ENCODE data around the gene FRAS1. TPM values are rescaled to one million over a fixed set of nuclear protein-coding genes. Genes with fewer than 3 reads are reported as not detected.

FRAS1 gene
- total RNA-seq, 1 donor from 2014 or later, result 2.5 TPM

DNA sequence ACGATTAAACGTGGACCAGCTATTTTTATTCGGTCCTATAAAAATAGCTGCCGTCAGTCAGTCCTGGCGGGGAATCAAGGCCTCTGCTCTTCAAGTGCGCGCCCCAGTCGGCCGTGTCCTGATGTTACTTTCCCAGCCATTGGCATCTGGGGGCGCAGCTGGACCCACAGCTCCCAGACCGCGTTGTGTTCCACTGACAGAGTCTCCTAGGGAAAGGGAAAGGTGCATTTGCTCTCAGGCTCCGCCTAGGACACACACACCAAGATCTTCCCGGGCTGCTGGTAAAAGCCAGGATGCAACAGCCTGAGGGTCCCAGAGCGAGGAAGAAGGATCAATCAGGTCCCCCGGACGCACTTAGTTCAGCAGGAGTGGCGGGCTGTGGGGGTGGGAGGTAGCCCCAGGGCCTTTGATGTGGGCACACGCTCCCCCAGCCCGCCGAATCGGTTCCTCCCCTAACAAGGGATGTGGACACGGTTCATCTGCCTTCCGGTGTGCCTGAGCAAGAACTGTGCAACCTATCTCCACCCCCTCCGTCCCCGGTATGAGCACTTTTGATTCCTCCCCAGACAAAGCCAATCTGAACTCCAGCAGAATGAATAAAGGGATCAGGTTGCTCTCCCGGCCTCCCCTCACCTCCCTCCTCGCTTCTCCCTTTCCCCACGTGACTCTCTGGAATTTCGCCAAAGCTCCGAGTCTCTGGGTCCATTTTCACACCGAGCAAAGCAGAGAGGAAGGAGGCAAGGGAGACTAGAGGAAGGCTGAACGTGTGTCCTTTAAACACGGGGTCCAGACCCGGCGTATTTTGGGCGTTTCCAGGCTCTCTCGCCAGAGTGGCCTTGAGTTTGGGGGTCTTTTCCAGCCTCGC lies 626 bp upstream of the FRAS1 start:
- intact Hi-C loops (cut with DNase I), result no loop called here
- DNase-seq, result peak; percentile 78
- ATAC-seq (ENCODE audit: poor library complexity), result peak; percentile 79

GRCh38 chr4:78057600-78058550 lies 752 bp downstream of the FRAS1 start:
- intact Hi-C loops (cut with DNase I), result no loop called here

GRCh38 chr4:78058591-78059523 lies 1.7 kb downstream of the FRAS1 start:
- ATAC-seq (ENCODE audit: poor library complexity) (peak; percentile 38), DNase-seq (peak; percentile 50)
- intact Hi-C loops (cut with DNase I), result no loop called here

More at GRCh38 chr4:78057600-78058550, 752 bp downstream of the FRAS1 start:
- DNase-seq, result peak; percentile 69
- peak; percentile 48 for ATAC-seq (ENCODE audit: poor library complexity)

DNA sequence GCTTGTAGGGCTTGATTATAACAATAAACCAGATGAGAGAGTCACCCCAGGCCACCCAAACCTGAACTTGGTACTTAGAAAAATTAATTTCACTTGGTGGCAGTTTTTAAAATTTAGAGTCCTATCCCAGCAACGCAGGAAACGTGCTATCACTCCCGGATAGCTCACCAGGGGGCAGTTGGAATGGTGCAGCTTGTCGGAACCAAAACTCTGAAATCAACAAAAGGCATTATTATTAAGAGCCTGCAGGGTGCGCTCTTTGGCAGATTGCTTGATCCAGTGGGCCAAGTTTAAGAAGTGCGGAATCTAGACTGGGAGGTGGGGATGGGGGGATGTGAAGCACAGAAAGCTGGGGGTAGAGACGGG lies 2.4 kb downstream of the FRAS1 start:
- intact Hi-C loops (cut with DNase I), result no loop called here
- ATAC-seq (ENCODE audit: poor library complexity) (peak; percentile 45), DNase-seq (peak; percentile 41)

- DNase-seq (no peak), ATAC-seq (ENCODE audit: poor library complexity) (no peak)
- intact Hi-C loops (cut with DNase I), result no loop called here
Measured at GRCh38 chr4:78059938-78060337, 2.8 kb downstream of the FRAS1 start.

- no peak for ATAC-seq (ENCODE audit: poor library complexity)
- no peak for DNase-seq
- intact Hi-C loops (cut with DNase I), result no loop called here
Measured at GRCh38 chr4:78061939-78062570, 4.9 kb downstream of the FRAS1 start.

- no peak for ATAC-seq (ENCODE audit: poor library complexity)
- DNase-seq, result no peak
- intact Hi-C loops (cut with DNase I), result no loop called here
Measured at GRCh38 chr4:78065508-78066192, 8.5 kb downstream of the FRAS1 start.

DNA sequence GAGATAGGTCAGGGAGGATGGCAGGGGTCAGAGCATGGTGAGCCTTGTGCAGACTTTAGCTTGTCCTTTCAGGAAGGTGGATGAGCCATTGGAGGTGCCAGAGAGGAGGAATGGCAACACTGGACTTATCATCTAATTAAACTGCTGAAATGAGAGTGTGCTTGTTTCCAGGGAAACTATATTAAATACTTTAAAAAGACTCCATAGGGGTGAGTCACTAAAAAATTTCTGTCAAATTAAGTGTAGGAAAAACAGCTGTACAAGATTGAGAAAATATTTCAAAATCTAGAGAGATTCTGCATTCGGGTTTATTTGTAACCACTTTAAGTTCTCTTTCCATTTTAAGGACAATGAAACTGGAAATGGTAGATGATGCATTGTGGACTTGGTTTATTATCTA lies 11.4 kb downstream of the FRAS1 start:
- intact Hi-C loops (cut with DNase I), result no loop called here
- no peak for ATAC-seq (ENCODE audit: poor library complexity)
- no peak for DNase-seq

DNA sequence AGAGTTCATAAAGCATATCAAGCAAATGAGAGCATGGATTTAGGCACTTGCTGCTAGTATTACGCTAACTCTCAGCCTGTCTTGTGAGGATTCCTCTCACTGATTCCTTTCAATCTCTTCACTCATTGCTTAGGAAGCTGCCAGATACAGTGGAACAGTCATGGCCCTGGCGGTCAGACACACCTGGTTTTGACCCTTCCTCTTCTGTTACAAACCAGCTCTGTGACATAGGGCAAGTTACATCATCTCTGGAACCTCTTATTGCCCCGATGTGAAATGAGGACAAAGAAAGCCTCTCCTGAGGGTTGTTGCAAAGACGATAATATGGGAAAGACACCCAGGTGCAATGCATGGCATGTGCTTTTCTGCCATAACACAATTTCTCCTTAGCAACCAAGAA lies 12.2 kb downstream of the FRAS1 start:
- intact Hi-C loops (cut with DNase I), result no loop called here
- no peak for ATAC-seq (ENCODE audit: poor library complexity)
- no peak for DNase-seq

DNA sequence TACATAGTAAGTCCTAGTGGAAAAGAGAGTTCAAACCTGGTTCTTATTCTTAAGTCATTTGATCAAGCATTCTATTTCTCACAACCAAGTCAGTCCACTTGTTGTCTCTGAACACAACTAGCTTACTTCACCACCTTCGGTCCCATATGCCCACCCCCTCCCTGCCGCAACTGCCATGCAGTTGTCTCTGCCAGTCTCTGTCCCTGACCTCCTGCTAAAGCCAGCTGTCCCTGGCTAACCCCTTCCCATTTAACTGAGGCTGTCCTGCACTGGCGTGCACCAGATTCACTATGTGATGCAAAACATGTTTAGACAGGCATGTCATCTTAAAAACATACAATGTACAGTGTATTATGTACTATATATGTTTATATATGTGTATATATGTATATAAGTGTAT lies 12.7 kb downstream of the FRAS1 start:
- intact Hi-C loops (cut with DNase I), result no loop called here

GRCh38 chr4:78070731-78071282 lies 13.7 kb downstream of the FRAS1 start:
- no peak for ATAC-seq (ENCODE audit: poor library complexity)
- intact Hi-C loops (cut with DNase I), result no loop called here
- DNase-seq, result no peak

More for the DNA sequence above, 12.7 kb downstream of the FRAS1 start:
- DNase-seq (no peak), ATAC-seq (ENCODE audit: poor library complexity) (no peak)

DNA sequence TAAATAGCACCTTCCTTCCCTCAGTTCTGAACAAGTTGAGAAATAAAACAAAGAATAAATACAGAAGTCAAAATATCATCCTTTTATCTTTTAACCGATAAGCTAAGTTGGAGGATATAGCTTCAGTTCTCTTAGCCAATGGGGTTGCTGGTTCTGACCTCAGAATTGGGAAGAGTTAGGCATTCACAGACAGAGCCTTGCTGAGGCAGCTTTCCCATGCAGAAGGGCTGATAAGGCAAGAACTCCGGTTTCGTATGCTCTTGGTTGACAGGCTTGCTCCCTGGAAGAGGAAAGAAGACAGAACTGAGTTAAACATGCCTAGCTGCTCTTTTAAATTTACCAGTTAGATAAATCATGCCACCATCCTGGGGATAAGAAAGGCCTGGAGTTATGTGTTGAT lies 17.6 kb downstream of the FRAS1 start:
- intact Hi-C loops (cut with DNase I), result no loop called here
- DNase-seq, result no peak
- ATAC-seq (ENCODE audit: poor library complexity), result no peak

DNA sequence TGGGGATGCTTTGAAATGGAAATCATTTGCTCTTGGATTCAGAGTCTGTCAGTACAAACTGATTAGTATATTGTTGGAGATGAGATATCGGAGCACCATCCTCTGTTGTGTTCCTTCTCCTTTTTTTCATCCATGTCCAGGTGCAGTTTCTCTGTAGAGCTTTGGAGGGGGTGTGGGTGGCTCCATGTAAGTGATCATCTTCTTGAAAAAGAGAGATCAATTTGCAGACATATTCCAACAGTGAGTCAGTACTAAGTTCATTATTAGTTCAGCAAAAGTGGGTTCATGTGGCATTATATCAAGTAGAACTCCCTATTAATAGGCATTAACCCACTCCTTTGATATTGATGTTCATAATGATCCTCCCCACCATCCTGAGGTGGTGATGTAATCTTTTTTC lies 18.9 kb downstream of the FRAS1 start:
- intact Hi-C loops (cut with DNase I), result no loop called here
- ATAC-seq (ENCODE audit: poor library complexity), result no peak
- no peak for DNase-seq

DNA sequence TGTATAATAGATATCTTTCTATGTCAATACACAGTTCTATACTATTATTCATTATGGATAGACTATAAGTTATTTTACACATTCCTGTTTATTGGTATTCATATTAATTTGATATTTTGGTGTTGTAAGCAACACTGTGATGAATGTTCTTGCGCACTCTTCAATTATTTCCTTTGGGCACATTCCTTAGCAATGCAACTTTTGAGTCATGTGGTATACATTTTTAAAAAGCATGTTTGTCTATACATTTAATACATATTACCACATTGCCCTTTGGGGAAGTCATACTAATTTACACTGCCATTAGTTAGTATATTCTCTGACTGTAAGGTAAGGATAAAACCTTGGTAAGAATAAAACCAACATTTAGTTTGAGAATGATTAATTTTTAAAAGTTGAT lies 21.0 kb downstream of the FRAS1 start:
- intact Hi-C loops (cut with DNase I), result no loop called here
- ATAC-seq (ENCODE audit: poor library complexity), result no peak

DNA sequence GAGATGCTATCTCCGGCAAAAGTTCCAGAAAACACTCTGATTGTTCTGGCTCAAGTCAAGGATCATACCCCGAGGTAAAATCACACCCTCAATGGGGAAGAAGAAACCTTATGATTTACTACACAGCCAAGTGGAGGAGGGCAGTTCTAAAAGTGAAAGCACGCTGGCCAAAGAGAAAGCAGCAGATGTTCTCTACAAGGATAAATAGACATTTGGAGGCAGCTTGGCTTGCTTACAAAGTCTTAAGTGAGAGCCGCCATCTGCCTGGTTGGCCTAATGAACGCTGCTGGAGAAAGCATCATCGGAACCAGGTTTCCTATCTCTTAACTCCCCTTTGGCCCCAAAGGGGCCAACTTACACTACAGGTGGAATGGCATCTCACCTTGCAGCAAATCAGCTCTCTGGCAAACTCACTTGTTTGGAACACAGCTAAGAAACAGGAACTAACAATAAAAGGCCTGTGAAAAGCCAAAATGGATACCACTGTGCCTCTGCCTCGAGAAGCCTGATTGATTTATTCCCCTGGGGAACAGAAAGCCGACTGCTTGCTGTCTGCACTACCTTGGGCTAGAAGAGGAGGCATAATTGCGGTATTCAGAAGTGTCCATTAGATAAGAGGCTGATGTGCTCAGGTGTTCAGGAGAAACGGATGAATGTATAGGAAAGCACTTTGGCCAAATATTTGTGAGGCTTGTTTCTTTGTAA lies 22.8 kb downstream of the FRAS1 start:
- no peak for DNase-seq
- intact Hi-C loops (cut with DNase I), result no loop called here
- ATAC-seq (ENCODE audit: poor library complexity), result no peak

More for the DNA sequence above, 21.0 kb downstream of the FRAS1 start:
- DNase-seq, result no peak

DNA sequence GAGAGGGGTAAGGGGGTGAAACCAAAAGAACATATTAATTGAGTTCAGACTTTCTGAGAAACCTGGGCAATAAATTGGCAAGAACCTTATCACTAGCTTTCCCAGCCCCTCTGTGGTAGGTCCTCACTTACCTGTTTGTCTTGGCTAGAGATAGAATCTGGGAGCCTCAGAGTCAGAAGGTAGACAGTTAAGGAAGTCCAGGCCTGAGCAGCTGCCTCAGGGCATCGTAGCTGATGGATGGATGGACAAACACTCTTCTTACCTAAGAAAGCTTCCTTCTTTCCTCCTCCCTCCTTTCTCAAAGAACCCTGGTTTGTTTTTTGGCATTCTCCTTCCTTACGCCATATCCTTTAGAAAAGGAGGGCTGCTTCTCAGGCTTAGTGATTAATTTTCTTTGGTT lies 24.4 kb downstream of the FRAS1 start:
- intact Hi-C loops (cut with DNase I), result no loop called here
- DNase-seq, result no peak
- ATAC-seq (ENCODE audit: poor library complexity), result no peak

- DNase-seq (no peak), ATAC-seq (ENCODE audit: poor library complexity) (no peak)
- intact Hi-C loops (cut with DNase I), result no loop called here
Measured at GRCh38 chr4:78083035-78083434, 25.9 kb downstream of the FRAS1 start.

Data from Right ventricle myocardium superior (tissue), 1 donor.